ENCODE results near the gene PRELID2. TPM values are rescaled to one million over a fixed set of nuclear protein-coding genes. Genes with fewer than 3 reads are reported as not detected.
"Not testable (repeated sequence)": the region's sequence is repeated elsewhere in the genome, so short reads cannot be mapped to it uniquely, and the experiment has no call there.

Gene PRELID2
- total RNA-seq, 4 donors from 2014 or later: 1.1 to 6.7 (median 1.2) TPM; not detected in 1

DNA sequence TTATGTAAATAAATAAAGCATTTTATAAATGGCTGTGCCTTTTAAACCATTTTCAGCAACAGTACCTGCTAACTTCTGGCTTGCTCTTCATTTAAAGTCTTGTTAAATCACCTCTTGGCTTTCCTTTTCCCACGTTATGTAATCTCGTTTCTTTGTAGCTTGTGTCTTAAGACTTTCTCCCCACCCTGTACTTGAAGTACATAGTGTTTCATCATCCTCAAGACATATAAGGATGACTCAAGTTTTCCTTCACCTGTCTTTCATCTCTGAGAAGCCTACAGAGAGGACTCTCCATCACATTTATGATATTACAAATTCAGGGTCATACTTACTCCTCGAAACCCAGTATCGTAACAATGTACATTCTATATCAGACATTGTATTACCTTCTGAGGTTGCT lies 33.9 kb downstream of the PRELID2 start:
- DNase-seq: no peak
- no peak for ATAC-seq
- intact Hi-C loops (cut with DNase I; ENCODE audit: low total_unique reads) (no loop called here), in situ Hi-C loops (cut with MboI; ENCODE audit: low sequenced_read_pairs in 4 of 4) (no loop called here)
- no peaks in the 10 kb centered on the region for H3K9me3 ChIP-seq
- TF ChIP-seq, protein P1, sequence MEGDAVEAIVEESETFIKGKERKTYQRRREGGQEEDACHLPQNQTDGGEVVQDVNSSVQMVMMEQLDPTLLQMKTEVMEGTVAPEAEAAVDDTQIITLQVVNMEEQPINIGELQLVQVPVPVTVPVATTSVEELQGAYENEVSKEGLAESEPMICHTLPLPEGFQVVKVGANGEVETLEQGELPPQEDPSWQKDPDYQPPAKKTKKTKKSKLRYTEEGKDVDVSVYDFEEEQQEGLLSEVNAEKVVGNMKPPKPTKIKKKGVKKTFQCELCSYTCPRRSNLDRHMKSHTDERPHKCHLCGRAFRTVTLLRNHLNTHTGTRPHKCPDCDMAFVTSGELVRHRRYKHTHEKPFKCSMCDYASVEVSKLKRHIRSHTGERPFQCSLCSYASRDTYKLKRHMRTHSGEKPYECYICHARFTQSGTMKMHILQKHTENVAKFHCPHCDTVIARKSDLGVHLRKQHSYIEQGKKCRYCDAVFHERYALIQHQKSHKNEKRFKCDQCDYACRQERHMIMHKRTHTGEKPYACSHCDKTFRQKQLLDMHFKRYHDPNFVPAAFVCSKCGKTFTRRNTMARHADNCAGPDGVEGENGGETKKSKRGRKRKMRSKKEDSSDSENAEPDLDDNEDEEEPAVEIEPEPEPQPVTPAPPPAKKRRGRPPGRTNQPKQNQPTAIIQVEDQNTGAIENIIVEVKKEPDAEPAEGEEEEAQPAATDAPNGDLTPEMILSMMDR (IDR thresholded peaks at IDR 0.05 in 4 of 5, conservative IDR thresholded peaks at IDR 0.05 in 1 of 5): no peak
- TF ChIP-seq POLR2A (IDR thresholded peaks at IDR 0.05): no peak
- no peak overlapping the region for H3K4me3 ChIP-seq
- no peaks in the 10 kb centered on the region for H3K4me1 ChIP-seq
- H3K27ac ChIP-seq: no peak overlapping the region
- no peaks in the 10 kb centered on the region for H3K36me3 ChIP-seq
- H3K27me3 ChIP-seq: no peaks in the 10 kb centered on the region

DNA sequence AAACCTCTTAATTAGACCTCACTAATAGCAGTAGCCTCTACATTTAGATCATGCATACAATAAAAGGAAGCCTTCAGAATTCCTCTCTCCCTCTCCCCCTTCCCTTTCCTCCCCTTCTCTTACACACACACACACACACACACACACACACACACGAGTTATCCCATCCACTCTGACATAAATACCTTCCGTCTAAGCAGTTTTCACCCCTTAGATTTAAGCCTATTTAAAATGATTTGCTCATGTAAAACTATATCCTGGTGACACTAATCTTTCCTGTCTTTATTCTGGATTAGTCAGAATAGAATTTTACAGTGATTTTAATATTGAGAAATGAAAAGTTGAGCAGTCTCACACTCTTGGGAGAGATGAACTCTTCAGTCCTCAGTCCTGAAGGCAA lies 35.0 kb downstream of the PRELID2 start:
- in situ Hi-C loops (cut with MboI; ENCODE audit: low sequenced_read_pairs in 4 of 4): no loop called here
- H3K27ac ChIP-seq: no peak overlapping the region
- no peak overlapping the region for H3K4me3 ChIP-seq
- H3K36me3 ChIP-seq: no peaks in the 10 kb centered on the region
- no peaks in the 10 kb centered on the region for H3K4me1 ChIP-seq
- ATAC-seq (no peak), DNase-seq (no peak)
- H3K9me3 ChIP-seq: no peaks in the 10 kb centered on the region
- intact Hi-C loops (cut with DNase I; ENCODE audit: low total_unique reads): no loop called here
- TF ChIP-seq, protein P1 (IDR thresholded peaks at IDR 0.05 in 4 of 5, conservative IDR thresholded peaks at IDR 0.05 in 1 of 5): no peak
- no peak for TF ChIP-seq POLR2A (IDR thresholded peaks at IDR 0.05)
- H3K27me3 ChIP-seq: no peaks in the 10 kb centered on the region

DNA sequence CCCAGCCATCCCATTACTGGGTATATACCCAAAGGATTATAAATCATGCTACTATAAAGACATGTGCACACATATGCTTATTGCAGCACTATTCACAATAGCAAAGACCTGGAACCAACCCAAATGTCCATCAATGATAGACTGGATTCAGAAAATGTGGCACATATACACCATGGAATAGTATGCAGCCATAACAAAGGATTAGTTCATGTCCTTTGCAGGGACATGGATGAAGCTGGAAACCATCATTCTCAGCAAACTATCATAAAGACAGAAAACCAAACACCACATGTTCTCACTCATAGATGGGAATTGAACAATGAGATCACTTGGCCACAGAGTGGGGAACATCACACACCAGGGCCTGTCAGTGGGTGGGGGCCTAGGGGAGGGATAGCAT lies 36.6 kb downstream of the PRELID2 start:
- H3K4me1 ChIP-seq; H3K4me3 ChIP-seq; H3K27ac ChIP-seq; H3K27me3 ChIP-seq; in situ Hi-C loops (cut with MboI; ENCODE audit: low sequenced_read_pairs in 4 of 4); intact Hi-C loops (cut with DNase I; ENCODE audit: low total_unique reads); H3K36me3 ChIP-seq; ATAC-seq; H3K9me3 ChIP-seq; DNase-seq: not testable (repeated sequence)

DNA sequence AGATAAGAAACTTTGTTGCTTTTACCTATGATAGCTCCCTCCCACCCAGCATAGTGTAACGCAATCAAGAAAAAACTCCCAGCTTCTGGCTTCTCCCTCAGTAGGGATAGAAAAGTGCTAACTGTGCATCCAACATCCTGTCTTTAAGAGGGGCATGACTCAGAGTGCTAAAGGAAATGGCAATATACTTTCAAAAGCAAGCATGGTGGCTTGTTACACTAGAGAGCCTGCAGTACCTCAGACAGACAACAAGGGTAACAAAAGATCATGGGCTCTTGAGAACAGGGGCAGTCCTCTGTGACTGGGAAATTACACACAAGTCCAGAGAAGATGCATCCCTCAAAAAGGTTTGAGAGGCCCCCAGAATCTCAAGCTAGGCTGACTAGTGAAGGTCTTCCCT lies 37.8 kb downstream of the PRELID2 start:
- no peak overlapping the region for H3K27ac ChIP-seq
- ATAC-seq (no peak), DNase-seq (no peak)
- TF ChIP-seq POLR2A (IDR thresholded peaks at IDR 0.05): no peak
- TF ChIP-seq, protein P1 (IDR thresholded peaks at IDR 0.05 in 4 of 5, conservative IDR thresholded peaks at IDR 0.05 in 1 of 5): no peak
- H3K9me3 ChIP-seq: no peaks in the 10 kb centered on the region
- no peaks in the 10 kb centered on the region for H3K36me3 ChIP-seq
- no peaks in the 10 kb centered on the region for H3K4me1 ChIP-seq
- intact Hi-C loops (cut with DNase I; ENCODE audit: low total_unique reads) (no loop called here), in situ Hi-C loops (cut with MboI; ENCODE audit: low sequenced_read_pairs in 4 of 4) (no loop called here)
- H3K4me3 ChIP-seq: no peak overlapping the region
- no peaks in the 10 kb centered on the region for H3K27me3 ChIP-seq

DNA sequence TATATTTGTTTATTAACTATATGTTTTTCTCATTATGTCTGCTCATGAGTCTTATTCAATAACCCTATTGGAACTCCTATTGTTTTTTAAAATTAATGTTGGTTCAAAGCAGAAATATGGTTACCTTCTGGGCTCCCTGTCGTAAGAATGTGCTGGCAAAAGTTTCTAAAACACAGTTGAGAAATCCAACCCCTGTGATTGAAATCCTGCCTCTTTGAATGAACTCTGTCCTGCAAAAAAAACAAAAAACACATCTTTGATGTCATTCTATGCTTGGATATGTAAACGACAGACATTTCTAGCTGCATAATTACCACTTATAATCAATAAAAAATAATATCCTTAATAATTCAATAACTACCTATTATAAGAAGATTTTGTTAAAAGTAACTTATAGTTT lies 38.8 kb downstream of the PRELID2 start:
- TF ChIP-seq, protein P1 (IDR thresholded peaks at IDR 0.05 in 4 of 5, conservative IDR thresholded peaks at IDR 0.05 in 1 of 5): no peak
- no peak for TF ChIP-seq POLR2A (IDR thresholded peaks at IDR 0.05)
- intact Hi-C loops (cut with DNase I; ENCODE audit: low total_unique reads): no loop called here

More for the DNA sequence above, 38.8 kb downstream of the PRELID2 start:
- in situ Hi-C loops (cut with MboI; ENCODE audit: low sequenced_read_pairs in 4 of 4): no loop called here
- ATAC-seq (no peak), DNase-seq (no peak)
- H3K27ac ChIP-seq: no peak overlapping the region
- H3K4me1 ChIP-seq: no peaks in the 10 kb centered on the region
- H3K36me3 ChIP-seq: no peaks in the 10 kb centered on the region
- no peak overlapping the region for H3K4me3 ChIP-seq
- H3K27me3 ChIP-seq: no peaks in the 10 kb centered on the region
- no peaks in the 10 kb centered on the region for H3K9me3 ChIP-seq
